Measurements from ENCODE around the gene SARDH.

DNA sequence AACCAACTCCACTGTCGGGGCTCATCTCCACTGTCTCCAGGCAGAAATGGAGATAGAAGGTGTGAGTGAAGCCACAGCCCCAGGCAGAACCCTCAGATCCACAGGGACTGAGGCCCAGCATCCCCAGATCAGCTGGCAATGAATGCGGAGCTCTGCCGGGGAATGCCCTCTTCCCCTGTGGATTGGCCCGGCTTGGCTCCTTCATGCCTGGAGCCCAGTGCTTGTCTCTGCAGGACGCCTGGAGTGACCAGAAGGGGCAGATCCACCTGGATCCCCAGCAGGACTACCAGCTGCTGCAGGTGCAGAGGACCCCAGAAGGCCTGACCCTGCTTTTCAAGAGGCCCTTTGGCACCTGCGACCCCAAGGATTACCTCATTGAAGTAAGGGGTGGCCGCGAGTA is 98.5 kb downstream of the SARDH start:
- TF ChIP-seq POLR2A (IDR thresholded peaks at IDR 0.05): no peak
- TF ChIP-seq CTCF (IDR thresholded peaks at IDR 0.05 in 8 of 11, conservative IDR thresholded peaks at IDR 0.05 in 3 of 11): no peak

Data from spleen (tissue), 7 donors.